ENCODE results near the gene ADI1.
"Not testable (repeated sequence)": the region's sequence is repeated elsewhere in the genome, so short reads cannot be mapped to it uniquely, and the experiment has no call there.

The ADI1 gene

GRCh38 chr2:3493615-3494007 is 25.7 kb downstream of the ADI1 start:
- TF ChIP-seq EZH2phosphoT487 (IDR thresholded peaks at IDR 0.05; ENCODE audit: low read length) (no peak), CTCF (IDR thresholded peaks at IDR 0.05; ENCODE audit: low read length) (no peak), EZH2 (optimal IDR thresholded peaks at IDR 0.05; ENCODE audit: low read depth, low read length) (no peak)
- H3K27ac ChIP-seq (ENCODE audit: low read length) = no peak overlapping the region

GRCh38 chr2:3492951-3493614 is 26.2 kb downstream of the ADI1 start:
- no peaks in the 10 kb centered on the region for H3F3A ChIP-seq (ENCODE audit: insufficient read depth, low read length)
- no peaks in the 10 kb centered on the region for H4K20me1 ChIP-seq (ENCODE audit: insufficient read depth, low read length)
- H3K27ac ChIP-seq (ENCODE audit: low read length) = no peak overlapping the region
- no peaks in the 10 kb centered on the region for H3K79me2 ChIP-seq (ENCODE audit: low read length)
- no peaks in the 10 kb centered on the region for H3K4me1 ChIP-seq (ENCODE audit: low read length)
- H3K36me3 ChIP-seq (replicated peaks; ENCODE audit: insufficient read depth, low read length) = no peaks in the 10 kb centered on the region
- no peak overlapping the region for H3K4me3 ChIP-seq (ENCODE audit: low read length)
- no peaks in the 10 kb centered on the region for H3K9me2 ChIP-seq (replicated peaks; ENCODE audit: insufficient read depth, low read length)
- H2AFZ ChIP-seq (ENCODE audit: low read length) = no peak overlapping the region
- H3K4me2 ChIP-seq (ENCODE audit: low read depth, low read length) = no peak overlapping the region
- DNase-seq = no peak
- H3K9me3 ChIP-seq (replicated peaks; ENCODE audit: insufficient read depth, low read length) = no peaks in the 10 kb centered on the region
- no peak overlapping the region for H3K9ac ChIP-seq (ENCODE audit: low read length)
- H3K27me3 ChIP-seq (replicated peaks; ENCODE audit: insufficient read depth, low read length) = no peaks in the 10 kb centered on the region
- TF ChIP-seq EZH2phosphoT487 (IDR thresholded peaks at IDR 0.05; ENCODE audit: low read length) = no peak
- no peak for TF ChIP-seq CTCF (IDR thresholded peaks at IDR 0.05; ENCODE audit: low read length)
- TF ChIP-seq EZH2 (optimal IDR thresholded peaks at IDR 0.05; ENCODE audit: low read depth, low read length) = no peak

More at GRCh38 chr2:3493615-3494007, 25.7 kb downstream of the ADI1 start:
- H3K4me1 ChIP-seq (ENCODE audit: low read length) = no peaks in the 10 kb centered on the region
- H3K79me2 ChIP-seq (ENCODE audit: low read length) = no peaks in the 10 kb centered on the region
- no peaks in the 10 kb centered on the region for H3K9me2 ChIP-seq (replicated peaks; ENCODE audit: insufficient read depth, low read length)
- H3F3A ChIP-seq (ENCODE audit: insufficient read depth, low read length) = no peaks in the 10 kb centered on the region
- H3K4me3 ChIP-seq (ENCODE audit: low read length) = no peak overlapping the region
- H3K9me3 ChIP-seq (replicated peaks; ENCODE audit: insufficient read depth, low read length) = no peaks in the 10 kb centered on the region
- H3K36me3 ChIP-seq (replicated peaks; ENCODE audit: insufficient read depth, low read length) = no peaks in the 10 kb centered on the region
- no peaks in the 10 kb centered on the region for H3K27me3 ChIP-seq (replicated peaks; ENCODE audit: insufficient read depth, low read length)
- no peak overlapping the region for H3K9ac ChIP-seq (ENCODE audit: low read length)
- no peaks in the 10 kb centered on the region for H4K20me1 ChIP-seq (ENCODE audit: insufficient read depth, low read length)
- no peak overlapping the region for H3K4me2 ChIP-seq (ENCODE audit: low read depth, low read length)
- no peak for DNase-seq
- no peak overlapping the region for H2AFZ ChIP-seq (ENCODE audit: low read length)

GRCh38 chr2:3492475-3492787 is 26.9 kb downstream of the ADI1 start:
- H4K20me1 ChIP-seq (ENCODE audit: insufficient read depth, low read length); H3K9me3 ChIP-seq (replicated peaks; ENCODE audit: insufficient read depth, low read length); H3K9ac ChIP-seq (ENCODE audit: low read length); H3F3A ChIP-seq (ENCODE audit: insufficient read depth, low read length); H3K27me3 ChIP-seq (replicated peaks; ENCODE audit: insufficient read depth, low read length); DNase-seq; H3K27ac ChIP-seq (ENCODE audit: low read length); H3K4me1 ChIP-seq (ENCODE audit: low read length); H3K4me3 ChIP-seq (ENCODE audit: low read length); H3K4me2 ChIP-seq (ENCODE audit: low read depth, low read length); H2AFZ ChIP-seq (ENCODE audit: low read length); H3K9me2 ChIP-seq (replicated peaks; ENCODE audit: insufficient read depth, low read length); H3K79me2 ChIP-seq (ENCODE audit: low read length); H3K36me3 ChIP-seq (replicated peaks; ENCODE audit: insufficient read depth, low read length): not testable (repeated sequence)

- DNase-seq = no peak
- H3K9me3 ChIP-seq (replicated peaks; ENCODE audit: insufficient read depth, low read length) = no peaks in the 10 kb centered on the region
- no peaks in the 10 kb centered on the region for H3K4me1 ChIP-seq (ENCODE audit: low read length)
- H3K27ac ChIP-seq (ENCODE audit: low read length) = no peak overlapping the region
- no peak overlapping the region for H2AFZ ChIP-seq (ENCODE audit: low read length)
- H4K20me1 ChIP-seq (ENCODE audit: insufficient read depth, low read length) = no peaks in the 10 kb centered on the region
- H3K4me3 ChIP-seq (ENCODE audit: low read length) = no peak overlapping the region
- TF ChIP-seq EZH2phosphoT487 (IDR thresholded peaks at IDR 0.05; ENCODE audit: low read length) (no peak), EZH2 (optimal IDR thresholded peaks at IDR 0.05; ENCODE audit: low read depth, low read length) (no peak), CTCF (IDR thresholded peaks at IDR 0.05; ENCODE audit: low read length) (no peak)
- H3K27me3 ChIP-seq (replicated peaks; ENCODE audit: insufficient read depth, low read length) = no peaks in the 10 kb centered on the region
- no peaks in the 10 kb centered on the region for H3F3A ChIP-seq (ENCODE audit: insufficient read depth, low read length)
- H3K9ac ChIP-seq (ENCODE audit: low read length) = no peak overlapping the region
- H3K36me3 ChIP-seq (replicated peaks; ENCODE audit: insufficient read depth, low read length) = no peaks in the 10 kb centered on the region
- no peaks in the 10 kb centered on the region for H3K79me2 ChIP-seq (ENCODE audit: low read length)
- H3K4me2 ChIP-seq (ENCODE audit: low read depth, low read length) = no peak overlapping the region
- H3K9me2 ChIP-seq (replicated peaks; ENCODE audit: insufficient read depth, low read length) = no peaks in the 10 kb centered on the region
Measured at GRCh38 chr2:3491716-3492474, 27.4 kb downstream of the ADI1 start.

Measured in MM.1S (cell line).